ENCODE data around the gene METTL24.
"Not testable (repeated sequence)": the region's sequence is repeated elsewhere in the genome, so short reads cannot be mapped to it uniquely, and the experiment has no call there.

METTL24 gene

GRCh38 chr6:110269623-110270022 lies 88.5 kb downstream of the METTL24 start:
- no peak for ATAC-seq (ENCODE audit: low read depth)
- no peak overlapping the region for H3K27ac Mint-ChIP-seq
- no peak overlapping the region for H3K4me3 Mint-ChIP-seq
- no peaks in the 10 kb centered on the region for H3K4me1 Mint-ChIP-seq
- DNase-seq (ENCODE audit: low spot score in 2 of 2), result no peak
- peaks cover 2% of the 10 kb centered on the region for H3K27me3 Mint-ChIP-seq
- H3K9me3 Mint-ChIP-seq, result peaks cover 6% of the 10 kb centered on the region
- H3K36me3 Mint-ChIP-seq, result peaks cover 2% of the 10 kb centered on the region

DNA sequence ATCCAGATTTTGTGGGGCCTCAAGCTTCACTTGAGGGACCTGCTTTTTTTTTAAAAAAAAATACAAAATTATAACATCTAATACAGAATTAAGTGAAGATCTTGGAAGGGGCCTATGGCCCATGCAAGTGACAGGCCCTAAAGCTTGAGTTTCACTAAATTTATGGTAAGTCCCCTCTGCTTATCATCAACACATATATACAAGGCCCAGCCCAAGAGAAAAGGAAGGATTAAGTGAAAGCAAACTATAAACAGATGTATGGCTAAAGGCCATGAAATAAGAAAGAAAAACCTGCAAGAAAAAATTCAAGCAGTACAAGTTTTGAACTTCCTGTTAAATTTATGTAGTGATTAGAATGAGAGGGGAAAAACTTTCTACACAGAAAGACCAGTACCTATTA lies 91.2 kb downstream of the METTL24 start:
- ATAC-seq (ENCODE audit: low read depth) (no peak), DNase-seq (ENCODE audit: low spot score in 2 of 2) (no peak)
- no peaks in the 10 kb centered on the region for H3K27me3 Mint-ChIP-seq
- peaks cover 7% of the 10 kb centered on the region for H3K9me3 Mint-ChIP-seq
- no peaks in the 10 kb centered on the region for H3K4me1 Mint-ChIP-seq
- peaks cover 2% of the 10 kb centered on the region for H3K36me3 Mint-ChIP-seq
- H3K4me3 Mint-ChIP-seq, result no peak overlapping the region
- peak overlapping the region; percentile 26 for H3K27ac Mint-ChIP-seq

DNA sequence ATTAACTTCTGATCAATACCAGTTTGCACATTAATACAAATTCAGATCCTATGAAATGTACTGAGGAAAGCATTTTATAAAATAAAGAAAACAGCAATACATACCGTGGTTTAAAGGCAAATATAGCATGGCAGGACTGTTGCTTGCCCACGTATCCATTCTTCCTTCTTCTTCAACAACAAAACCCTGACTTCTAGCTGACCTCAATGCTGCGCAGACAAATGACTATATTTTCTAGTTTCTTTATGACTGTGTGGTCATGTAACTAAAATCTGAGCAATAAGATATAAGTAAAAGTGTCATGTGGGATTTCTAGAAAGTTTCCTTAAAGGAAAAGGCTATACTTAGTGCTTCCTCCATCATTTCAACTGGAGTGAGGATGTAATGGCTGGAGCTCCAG lies 92.9 kb downstream of the METTL24 start:
- H3K27me3 Mint-ChIP-seq, result no peaks in the 10 kb centered on the region
- H3K27ac Mint-ChIP-seq, result no peak overlapping the region
- ATAC-seq (ENCODE audit: low read depth) (no peak), DNase-seq (ENCODE audit: low spot score in 2 of 2) (no peak)
- no peak overlapping the region for H3K4me3 Mint-ChIP-seq
- peaks cover 10% of the 10 kb centered on the region for H3K9me3 Mint-ChIP-seq
- peaks cover 2% of the 10 kb centered on the region for H3K36me3 Mint-ChIP-seq
- no peaks in the 10 kb centered on the region for H3K4me1 Mint-ChIP-seq

- no peak overlapping the region for H3K4me3 Mint-ChIP-seq
- peaks cover 5% of the 10 kb centered on the region for H3K9me3 Mint-ChIP-seq
- ATAC-seq (ENCODE audit: low read depth), result no peak
- H3K27me3 Mint-ChIP-seq, result peaks cover 6% of the 10 kb centered on the region
- no peak for DNase-seq (ENCODE audit: low spot score in 2 of 2)
- peaks cover 6% of the 10 kb centered on the region for H3K36me3 Mint-ChIP-seq
- no peak overlapping the region for H3K27ac Mint-ChIP-seq
- no peaks in the 10 kb centered on the region for H3K4me1 Mint-ChIP-seq
Measured at GRCh38 chr6:110256366-110256765, 101.8 kb downstream of the METTL24 start.

DNA sequence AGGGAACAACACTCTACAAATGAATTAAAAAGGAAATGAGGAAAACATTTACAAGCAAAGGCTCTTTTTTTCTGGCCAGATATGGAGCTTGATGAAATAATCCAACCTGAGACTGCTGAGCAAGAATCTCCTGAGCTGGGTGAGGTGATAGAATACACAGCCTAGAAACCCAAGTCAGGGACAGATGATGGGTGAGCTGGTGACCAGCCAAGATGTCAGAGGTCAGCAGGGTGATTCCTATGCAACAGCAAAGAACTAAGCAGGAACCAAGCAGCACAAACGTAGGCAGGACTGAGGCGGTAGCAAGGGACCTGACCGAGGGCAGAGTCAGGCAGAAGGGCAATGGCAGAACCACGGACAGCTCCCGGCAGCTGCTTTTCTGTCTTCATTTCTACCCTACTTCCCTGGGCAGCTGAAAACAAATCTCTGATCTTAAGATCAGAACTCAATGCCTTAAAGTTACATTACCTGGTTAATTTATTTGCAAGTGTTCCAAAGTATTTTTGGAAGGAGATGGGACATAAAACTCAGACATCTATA lies 102.9 kb downstream of the METTL24 start:
- no peak for DNase-seq (ENCODE audit: low spot score in 2 of 2)
- Mint-ChIP-seq H3K4me1 (no peaks in the 10 kb centered on the region), H3K36me3 (peaks cover 8% of the 10 kb centered on the region), H3K4me3 (no peak overlapping the region), H3K27me3 (peaks cover 6% of the 10 kb centered on the region), H3K27ac (no peak overlapping the region), H3K9me3 (peaks cover 4% of the 10 kb centered on the region)
- no peak for ATAC-seq (ENCODE audit: low read depth)

DNA sequence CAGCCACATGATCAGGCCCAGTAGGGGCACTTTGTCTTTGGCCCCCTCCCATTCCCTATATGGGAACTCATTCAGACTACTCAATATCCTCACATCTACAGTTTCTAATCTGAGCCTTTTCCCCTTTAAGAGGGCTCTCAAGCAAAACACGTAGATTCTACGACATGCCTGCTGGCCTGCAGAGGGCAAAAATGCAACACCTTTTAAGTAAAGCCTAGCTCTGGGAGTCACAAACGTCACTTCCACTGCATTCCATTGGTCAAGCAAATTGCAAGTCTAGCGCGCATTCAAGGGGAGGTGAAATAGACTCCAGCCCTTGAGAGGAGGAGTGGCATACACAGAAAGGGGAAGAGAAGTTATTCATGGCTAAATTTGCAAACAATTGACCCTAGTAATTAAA lies 107.3 kb downstream of the METTL24 start:
- Mint-ChIP-seq H3K4me1 (no peaks in the 10 kb centered on the region), H3K9me3 (peaks cover 1% of the 10 kb centered on the region), H3K36me3 (peaks cover 8% of the 10 kb centered on the region), H3K27me3 (no peaks in the 10 kb centered on the region), H3K27ac (no peak overlapping the region), H3K4me3 (no peak overlapping the region)
- DNase-seq (ENCODE audit: low spot score in 2 of 2) (no peak), ATAC-seq (ENCODE audit: low read depth) (no peak)

DNA sequence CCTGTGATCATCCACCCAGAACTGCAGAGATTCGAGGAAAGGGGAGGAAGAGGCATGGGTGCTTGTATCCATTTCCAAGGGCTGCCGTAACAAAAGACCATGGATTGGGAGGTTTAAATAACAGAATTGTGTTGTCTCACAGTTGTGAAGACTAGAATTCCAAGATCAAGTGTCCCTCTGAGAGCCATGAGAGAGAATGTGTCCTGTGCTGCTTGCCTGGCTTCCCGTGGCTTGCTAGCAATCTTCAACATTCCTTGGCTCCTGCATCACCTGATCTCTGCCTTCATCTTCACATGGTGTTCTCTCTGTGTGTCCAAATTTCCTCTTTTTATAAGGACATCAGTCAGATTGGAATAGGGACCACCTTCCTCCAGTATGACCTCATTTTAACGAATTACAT lies 108.1 kb downstream of the METTL24 start:
- H3K4me1 Mint-ChIP-seq, result no peaks in the 10 kb centered on the region
- DNase-seq (ENCODE audit: low spot score in 2 of 2), result no peak
- ATAC-seq (ENCODE audit: low read depth), result no peak
- no peaks in the 10 kb centered on the region for H3K27me3 Mint-ChIP-seq
- H3K4me3 Mint-ChIP-seq, result no peak overlapping the region
- H3K27ac Mint-ChIP-seq, result no peak overlapping the region
- H3K36me3 Mint-ChIP-seq, result peaks cover 8% of the 10 kb centered on the region
- H3K9me3 Mint-ChIP-seq, result peaks cover 1% of the 10 kb centered on the region

GRCh38 chr6:110246900-110247546 lies 111.1 kb downstream of the METTL24 start:
- no peaks in the 10 kb centered on the region for H3K4me1 Mint-ChIP-seq
- peaks cover 1% of the 10 kb centered on the region for H3K9me3 Mint-ChIP-seq
- ATAC-seq (ENCODE audit: low read depth) (no peak), DNase-seq (ENCODE audit: low spot score in 2 of 2) (no peak)
- H3K27ac Mint-ChIP-seq, result no peak overlapping the region
- H3K4me3 Mint-ChIP-seq, result no peak overlapping the region
- H3K27me3 Mint-ChIP-seq, result no peaks in the 10 kb centered on the region
- peaks cover 12% of the 10 kb centered on the region for H3K36me3 Mint-ChIP-seq

GRCh38 chr6:110246378-110246777 lies 111.8 kb downstream of the METTL24 start:
- Mint-ChIP-seq H3K4me1 (no peaks in the 10 kb centered on the region), H3K27ac (no peak overlapping the region), H3K4me3 (no peak overlapping the region), H3K27me3 (no peaks in the 10 kb centered on the region), H3K36me3 (peaks cover 12% of the 10 kb centered on the region), H3K9me3 (peaks cover 1% of the 10 kb centered on the region)
- DNase-seq (ENCODE audit: low spot score in 2 of 2) (no peak), ATAC-seq (ENCODE audit: low read depth) (no peak)

- ATAC-seq (ENCODE audit: low read depth); H3K36me3 Mint-ChIP-seq; H3K4me1 Mint-ChIP-seq; H3K9me3 Mint-ChIP-seq; DNase-seq (ENCODE audit: low spot score in 2 of 2); H3K27me3 Mint-ChIP-seq; H3K27ac Mint-ChIP-seq; H3K4me3 Mint-ChIP-seq: not testable (repeated sequence)
Measured at GRCh38 chr6:110244621-110245020, 113.5 kb downstream of the METTL24 start.

- no peaks in the 10 kb centered on the region for H3K27me3 Mint-ChIP-seq
- ATAC-seq (ENCODE audit: low read depth) (no peak), DNase-seq (ENCODE audit: low spot score in 2 of 2) (no peak)
- no peaks in the 10 kb centered on the region for H3K9me3 Mint-ChIP-seq
- no peaks in the 10 kb centered on the region for H3K4me1 Mint-ChIP-seq
- no peak overlapping the region for H3K27ac Mint-ChIP-seq
- H3K36me3 Mint-ChIP-seq, result peaks cover 22% of the 10 kb centered on the region
- no peak overlapping the region for H3K4me3 Mint-ChIP-seq
Measured at GRCh38 chr6:110239526-110240274, 118.4 kb downstream of the METTL24 start.

DNA sequence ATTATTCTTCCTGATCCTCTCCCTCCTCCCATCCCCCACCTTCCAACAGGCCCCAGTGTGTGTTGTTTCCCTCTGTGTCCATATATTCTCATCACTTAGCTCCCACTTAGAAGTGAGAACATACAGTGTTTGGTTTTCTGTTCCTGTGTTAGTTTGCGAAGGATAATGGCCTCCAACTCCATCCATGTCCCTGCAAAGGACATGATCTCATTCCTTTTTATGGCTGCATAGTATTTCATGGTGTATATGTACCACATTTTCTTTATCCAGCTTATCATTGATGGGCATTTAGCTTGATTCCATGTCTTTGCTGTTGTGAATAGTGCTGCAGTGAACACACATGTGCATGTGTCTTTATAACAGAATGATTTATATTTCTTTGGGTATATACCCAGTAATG lies 122.1 kb downstream of the METTL24 start:
- ATAC-seq (ENCODE audit: low read depth); H3K27me3 Mint-ChIP-seq; H3K27ac Mint-ChIP-seq; H3K4me1 Mint-ChIP-seq; H3K4me3 Mint-ChIP-seq; H3K9me3 Mint-ChIP-seq; DNase-seq (ENCODE audit: low spot score in 2 of 2): not testable (repeated sequence)
- H3K36me3 Mint-ChIP-seq, result peaks cover 15% of the 10 kb centered on the region

DNA sequence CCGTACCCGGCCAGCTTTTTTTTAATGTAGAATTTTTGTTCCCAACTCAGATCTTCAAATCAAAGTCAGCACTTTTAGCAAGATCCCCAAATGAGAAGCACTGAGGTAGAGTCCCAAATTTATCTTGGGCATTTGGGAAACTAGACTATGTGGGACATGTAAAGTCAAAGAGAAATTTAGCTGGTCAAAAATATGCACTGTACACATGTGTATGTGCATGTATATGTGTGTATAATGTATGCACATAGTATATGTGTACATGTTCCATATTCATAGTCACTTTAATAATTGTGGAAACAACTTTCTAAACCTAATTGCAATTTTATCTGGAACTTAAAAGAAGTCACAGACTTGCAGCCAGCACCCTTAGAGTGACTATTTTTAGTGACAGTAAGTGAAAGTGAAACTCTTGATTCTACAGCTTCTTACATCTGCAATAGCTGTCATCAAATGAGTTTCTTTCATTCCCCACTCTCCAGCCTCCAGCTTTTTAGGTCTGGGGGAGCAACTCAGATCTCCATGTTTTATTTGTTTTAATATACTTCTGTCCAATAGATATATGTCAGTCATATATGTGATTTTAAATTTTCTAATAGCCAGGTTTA lies 124.3 kb downstream of the METTL24 start:
- Mint-ChIP-seq H3K27ac (no peak overlapping the region), H3K27me3 (no peaks in the 10 kb centered on the region)

GRCh38 chr6:110232450-110232849 lies 125.7 kb downstream of the METTL24 start:
- no peak for DNase-seq (ENCODE audit: low spot score in 2 of 2)
- H3K36me3 Mint-ChIP-seq, result peaks cover 11% of the 10 kb centered on the region
- H3K27me3 Mint-ChIP-seq, result no peaks in the 10 kb centered on the region
- H3K4me3 Mint-ChIP-seq, result no peak overlapping the region
- peak overlapping the region; percentile 69 for H3K27ac Mint-ChIP-seq
- H3K9me3 Mint-ChIP-seq, result no peaks in the 10 kb centered on the region
- no peak for ATAC-seq (ENCODE audit: low read depth)
- peaks cover 2% of the 10 kb centered on the region for H3K4me1 Mint-ChIP-seq

More for the DNA sequence above, 124.3 kb downstream of the METTL24 start:
- DNase-seq (ENCODE audit: low spot score in 2 of 2) (peak in 1 of 2 donors; percentile 6), ATAC-seq (ENCODE audit: low read depth) (peak; percentile 79)
- no peaks in the 10 kb centered on the region for H3K9me3 Mint-ChIP-seq
- H3K4me1 Mint-ChIP-seq, result peaks cover 2% of the 10 kb centered on the region
- H3K4me3 Mint-ChIP-seq, result no peak overlapping the region
- peaks cover 15% of the 10 kb centered on the region for H3K36me3 Mint-ChIP-seq

Data from memory B cell (primary cell).